Testis (tissue), 3 donors: ENCODE results near the gene PGF. TPM values are rescaled to one million over a fixed set of nuclear protein-coding genes. Genes with fewer than 3 reads are reported as not detected.
A peak's percentile ranks its signal among the peaks of the same experiment; 100 is the strongest.

Source experiments
- DNase-seq: peaks from one replicate; pipeline ENCODE4 v3.0.0-alpha.2; 2019
- H3K27ac ChIP-seq, 2 donors: fragments of 200-600 bp; sonication (generic); one replicate each; pipeline ENCODE4 v1.5.1; 2019
- H3K27me3 ChIP-seq: fragments of 200-600 bp; sonication (generic); one replicate; pipeline ENCODE4 v1.5.1; 2019
- H3K36me3 ChIP-seq: fragments of 200-600 bp; sonication (generic); one replicate; pipeline ENCODE4 v1.5.1; 2017; ENCODE audit warnings: low read depth; ENCODE audit errors: missing control alignments
- H3K4me1 ChIP-seq: fragments of 200-600 bp; sonication (generic); one replicate; pipeline ENCODE4 v1.5.1; 2019
- H3K4me3 ChIP-seq, 2 donors: fragments of 200-600 bp; sonication (generic); one replicate each; pipeline ENCODE4 v1.5.1; 2017 to 2019
- H3K9me3 ChIP-seq: fragments of 200-600 bp; sonication (generic); one replicate; pipeline ENCODE4 v1.5.1; 2017
- CTCF ChIP-seq, 3 experiments: fragments of 450-650 bp in 2 of 3; fragments of 200-600 bp in 1 of 3; sonication (generic) in 1 of 3; IDR thresholded peaks; one replicate each; pipeline ENCODE4 v1.5.1; 2016 to 2019; ENCODE audit warnings: antibody characterized with exemption in 3 of 3, mild to moderate bottlenecking in 2 of 3, moderate library complexity in 1 of 3
- POLR2A ChIP-seq: fragments of 450-650 bp; IDR thresholded peaks from one replicate; pipeline ENCODE4 v1.6.1; 2017; ENCODE audit warnings: antibody characterized with exemption, mild to moderate bottlenecking, moderate library complexity
- WGBS, 2 donors: methylation state at CpG; one replicate each; pipeline ENCODE4 v1.1.5; 2018; 5-methylcytosine and 5-hydroxymethylcytosine counted together
- intact Hi-C: fragments of 100-400 bp; cut with DNase I; formaldehyde crosslinking; loops from one replicate; pipeline ENCODE4 v1.15.1; 2023; ENCODE audit warnings: low total_unique reads
- polyA plus RNA-seq: library from polyadenylated mRNA; stranded (reverse); fragments of 350-450 nt; fragmentation: Illumina TruSeq; extraction: RNeasy Lipid Tissue Mini Kit (QIAGEN cat#74804); gene quantifications from one replicate; pipeline ENCODE4 v1.2.3, GENCODE V29; 2014; ENCODE audit warnings: low read depth, low replicate concordance; ENCODE audit not compliant: insufficient read depth
- total RNA-seq, 2 donors: library from RNA; depleted of rRNA; stranded (reverse); fragments of >200 nt; gene quantifications; one replicate each; pipeline ENCODE4 v1.2.3, GENCODE V29; 2016

PGF gene
- total and polyA plus RNA-seq, 3 donors from 2014 or later: 5.4 to 11.5 (median 6.5) TPM

GRCh38 chr14:74956027-74956279 lies 556 bp upstream of the PGF start:
- 57 to 69% methylated on average over 6 to 9 of the region's 9 CpGs for WGBS, 2 donors
- Histone ChIP-seq H3K36me3 (no peaks in the 10 kb centered on the region), H3K27ac (peak overlapping the region in 1 of 2 donors; percentile 36), H3K4me1 (peaks cover 7% of the 10 kb centered on the region), H3K27me3 (no peaks in the 10 kb centered on the region), H3K9me3 (no peaks in the 10 kb centered on the region), H3K4me3 (peak overlapping the region; percentile 55 to 61)
- no peak for DNase-seq
- TF ChIP-seq CTCF (IDR thresholded peaks at IDR 0.05) (no peak), POLR2A (no peak)
- intact Hi-C loops: no loop called here

- Histone ChIP-seq H3K4me3 (peak overlapping the region; percentile 55 to 61), H3K9me3 (no peaks in the 10 kb centered on the region), H3K4me1 (peaks cover 7% of the 10 kb centered on the region), H3K27ac (no peak overlapping the region), H3K36me3 (no peaks in the 10 kb centered on the region), H3K27me3 (no peaks in the 10 kb centered on the region)
- DNase-seq: no peak
- TF ChIP-seq CTCF (IDR thresholded peaks at IDR 0.05): no peak
- intact Hi-C loops: no loop called here
- WGBS, 2 donors: 0% methylated on average over 3 of the region's 3 CpGs; no CpG with 5 or more reads in 1 of the 2 donors
Measured at GRCh38 chr14:74954947-74955228, 509 bp downstream of the PGF start.

- Histone ChIP-seq H3K36me3 (no peaks in the 10 kb centered on the region), H3K9me3 (no peaks in the 10 kb centered on the region), H3K4me3 (peak overlapping the region; percentile 55 to 61), H3K27me3 (no peaks in the 10 kb centered on the region), H3K4me1 (peaks cover 7% of the 10 kb centered on the region), H3K27ac (no peak overlapping the region)
- no peak for TF ChIP-seq POLR2A
- WGBS, 2 donors: 40 to 50% methylated on average over 1 to 17 of the region's 18 CpGs
- no peak for DNase-seq
- intact Hi-C loops: no loop called here
Measured at GRCh38 chr14:74954232-74954946, 1.0 kb downstream of the PGF start.

- H3K4me1 ChIP-seq: peaks cover 7% of the 10 kb centered on the region
- 83 to 91% methylated on average over 5 of the region's 5 CpGs for WGBS, 2 donors
- H3K27me3 ChIP-seq: no peaks in the 10 kb centered on the region
- TF ChIP-seq POLR2A (no peak), CTCF (IDR thresholded peaks at IDR 0.05) (no peak)
- no peaks in the 10 kb centered on the region for H3K36me3 ChIP-seq
- H3K9me3 ChIP-seq: no peaks in the 10 kb centered on the region
- intact Hi-C loops: no loop called here
- no peak overlapping the region for H3K27ac ChIP-seq
- DNase-seq: no peak
- H3K4me3 ChIP-seq: peak overlapping the region in 1 of 2 donors; percentile 61
Measured at GRCh38 chr14:74953686-74954085, 1.7 kb downstream of the PGF start.

GRCh38 chr14:74952697-74953484 lies 2.5 kb downstream of the PGF start:
- no peaks in the 10 kb centered on the region for H3K27me3 ChIP-seq
- peaks cover 7% of the 10 kb centered on the region for H3K4me1 ChIP-seq
- DNase-seq: no peak
- intact Hi-C loops: no loop called here
- no peak overlapping the region for H3K4me3 ChIP-seq
- no peaks in the 10 kb centered on the region for H3K36me3 ChIP-seq
- TF ChIP-seq POLR2A (no peak), CTCF (IDR thresholded peaks at IDR 0.05) (no peak)
- 89 to 91% methylated on average over 16 to 18 of the region's 18 CpGs for WGBS, 2 donors
- no peak overlapping the region for H3K27ac ChIP-seq
- H3K9me3 ChIP-seq: no peaks in the 10 kb centered on the region
